Measurements from ENCODE around the gene CSRP3. TPM values are rescaled to one million over a fixed set of nuclear protein-coding genes. Genes with fewer than 3 reads are reported as not detected.

Gene CSRP3
- under 1 TPM in 1 of 3 donors, not detected in 2; 0.31 TPM for polyA plus RNA-seq (ENCODE audit: insufficient read length in 3 of 3)
- long read RNA-seq, donor 1: 0 reads
- long read RNA-seq, donor 2, partial matches to known transcripts: 0 of 2 reads
- long read RNA-seq, donor 2, other reads (novel, unspliced or antisense): 0 of 2 reads
- long read RNA-seq, donor 3: 0 reads
- long read RNA-seq, donor 4: 0 reads
- long read RNA-seq, donor 5: 0 reads
- long read RNA-seq, donor 6: 0 reads
- long read RNA-seq, donor 7: 0 reads
- long read RNA-seq, donor 8: 0 reads
- long read RNA-seq, donor 9: 0 reads
- long read RNA-seq, donor 10: 0 reads
- long read RNA-seq, donor 11: 0 reads
- long read RNA-seq, donor 12: 0 reads
- long read RNA-seq, donor 13: 0 reads
- long read RNA-seq, donor 14: 0 reads
- long read RNA-seq, donor 15: 0 reads
- long read RNA-seq, donor 16, partial matches to known transcripts: 0 of 2 reads
- long read RNA-seq, donor 16, other reads (novel, unspliced or antisense): 0 of 2 reads

DNA sequence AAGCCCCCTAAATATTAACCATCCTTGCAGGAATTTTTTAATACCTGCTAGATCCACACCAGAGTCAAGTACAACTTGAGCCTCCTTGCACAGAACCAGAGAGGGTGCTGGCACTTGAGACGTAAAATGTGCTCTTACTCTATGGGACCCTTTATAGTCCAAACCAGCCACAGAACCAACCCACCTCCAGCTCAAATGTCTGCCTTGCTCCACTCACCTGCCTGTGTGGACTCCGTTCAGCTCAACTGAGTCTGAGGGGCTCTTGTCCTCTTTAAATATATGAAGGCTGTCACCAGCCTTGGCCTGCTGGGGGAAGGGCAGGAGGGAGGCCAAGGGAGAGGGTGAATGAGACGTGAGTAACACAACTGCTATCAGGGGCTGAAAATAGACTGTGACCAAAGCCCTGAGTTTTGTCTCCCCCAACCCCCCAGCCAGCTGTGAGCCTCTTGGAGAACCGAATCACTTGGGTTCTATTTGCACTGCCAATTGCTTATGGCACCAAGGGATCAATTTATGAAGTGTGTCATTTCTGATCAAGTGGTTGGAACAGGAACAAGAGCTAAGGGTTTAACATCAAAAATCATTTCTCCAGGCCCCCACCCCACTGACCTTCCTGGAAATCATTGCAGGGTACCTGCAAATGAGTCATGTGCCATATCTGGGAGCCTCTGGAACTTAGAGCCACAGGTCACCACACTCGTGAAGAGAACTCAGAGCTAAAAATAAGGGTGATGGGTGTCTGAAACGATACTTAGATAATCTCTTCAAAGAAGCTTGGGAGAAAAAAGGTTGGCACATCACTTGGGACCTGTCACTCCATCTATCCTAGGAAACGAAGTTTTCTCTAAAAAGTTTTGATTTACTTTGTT is at the start of gene CSRP3:
TSS of gene CSRP3 (minus strand) at position 247 of the 869 bp plus-strand sequence. CDS start 9,535 bp downstream, outside the sequence.
- no peak for DNase-seq

DNA sequence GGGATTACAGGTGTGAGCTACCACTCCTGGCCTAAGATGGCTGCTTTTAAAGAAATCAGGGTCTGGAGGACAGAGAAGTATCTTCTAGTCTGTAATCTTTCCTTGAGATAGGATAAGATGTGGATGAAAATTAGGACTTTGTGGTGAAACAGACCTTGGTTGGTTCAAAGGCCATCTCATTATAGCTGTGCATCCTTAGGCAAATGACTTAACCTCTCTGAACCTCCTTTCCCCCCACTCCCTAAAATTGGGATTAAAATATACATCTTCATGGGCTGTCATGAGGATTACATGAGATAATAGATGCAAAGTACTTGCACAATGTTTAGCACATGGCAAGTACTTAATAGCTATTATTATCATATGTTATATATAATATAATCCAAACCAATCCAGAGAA is 49.8 kb upstream of the CSRP3 start:
- no peak for DNase-seq

DNA sequence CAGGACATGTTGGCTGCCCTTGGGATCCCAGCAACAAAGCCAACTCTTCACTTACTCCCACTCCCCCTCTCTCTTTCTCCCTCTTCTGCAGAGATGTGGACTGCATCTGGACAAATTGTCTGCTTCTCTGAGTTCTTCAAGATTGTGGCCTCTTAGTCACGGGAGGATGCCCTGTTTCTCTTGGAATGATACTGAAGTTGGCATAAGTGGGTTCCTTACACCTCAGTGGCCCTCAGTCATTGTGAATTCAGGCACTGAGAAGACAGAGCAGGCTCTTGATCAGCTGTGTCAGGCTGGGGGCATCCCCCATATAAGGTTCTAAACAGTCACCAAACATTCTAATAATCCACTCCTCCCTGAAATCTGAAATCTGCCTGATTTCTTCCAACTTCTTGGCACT is 45.0 kb upstream of the CSRP3 start:
- DNase-seq: no peak

DNA sequence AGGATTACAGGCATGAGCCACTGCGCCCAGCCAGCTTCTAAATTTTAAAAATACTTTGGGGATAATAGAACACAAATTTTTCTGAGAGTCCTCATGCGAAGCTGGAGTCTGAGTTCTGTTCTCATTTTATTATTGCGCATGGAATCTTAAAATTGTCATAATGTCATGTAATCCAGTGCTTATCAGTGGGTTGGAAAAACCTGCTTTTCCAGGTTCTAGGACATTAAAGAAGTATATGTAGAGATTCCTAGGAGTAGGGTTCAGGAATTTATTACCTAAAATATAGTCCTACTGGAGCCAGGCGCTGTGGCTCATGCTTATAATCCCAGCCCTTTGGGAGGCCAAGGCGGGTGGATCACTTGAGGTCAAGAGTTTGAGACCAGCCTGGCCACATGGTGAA is 43.6 kb upstream of the CSRP3 start:
- no peak for DNase-seq

DNA sequence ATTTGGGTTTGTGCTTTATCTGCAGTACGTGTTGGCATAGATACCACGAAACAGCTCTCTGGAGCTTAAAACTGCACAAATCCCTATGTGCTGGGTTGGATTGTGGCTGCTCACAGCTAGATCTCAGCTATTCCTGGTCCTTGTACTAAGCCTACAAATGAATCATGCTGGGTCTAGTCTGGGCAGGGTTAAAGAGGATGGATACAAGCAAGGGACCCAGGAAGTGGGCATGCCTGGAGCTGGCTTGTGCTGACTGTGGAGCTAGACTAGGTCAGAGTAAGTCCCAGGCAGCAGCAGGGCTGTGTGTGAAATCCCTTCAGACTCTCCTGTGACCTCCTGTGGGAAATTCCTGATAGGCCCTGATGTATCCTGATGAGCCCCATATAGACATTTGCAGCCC is 42.8 kb upstream of the CSRP3 start:
- no peak for DNase-seq

DNA sequence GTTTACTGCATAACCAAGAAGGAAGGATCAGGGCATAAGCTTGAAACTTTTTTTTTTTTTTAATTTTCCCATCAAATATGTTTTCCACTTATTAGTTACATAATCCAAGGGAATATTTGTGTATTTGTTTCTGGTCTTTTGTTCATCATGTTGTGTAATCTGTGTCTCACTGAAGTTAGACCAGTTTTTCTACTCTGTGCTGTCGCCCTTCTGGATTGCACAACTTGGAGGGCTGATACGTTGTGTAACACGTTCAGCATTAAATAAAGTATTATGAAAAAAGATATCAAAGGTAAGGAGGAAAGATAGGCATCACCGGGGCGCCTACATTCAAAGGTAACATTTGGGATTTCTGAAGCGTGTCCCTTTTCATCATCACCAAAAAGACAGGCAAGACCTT is 42.3 kb upstream of the CSRP3 start:
- no peak for DNase-seq

DNA sequence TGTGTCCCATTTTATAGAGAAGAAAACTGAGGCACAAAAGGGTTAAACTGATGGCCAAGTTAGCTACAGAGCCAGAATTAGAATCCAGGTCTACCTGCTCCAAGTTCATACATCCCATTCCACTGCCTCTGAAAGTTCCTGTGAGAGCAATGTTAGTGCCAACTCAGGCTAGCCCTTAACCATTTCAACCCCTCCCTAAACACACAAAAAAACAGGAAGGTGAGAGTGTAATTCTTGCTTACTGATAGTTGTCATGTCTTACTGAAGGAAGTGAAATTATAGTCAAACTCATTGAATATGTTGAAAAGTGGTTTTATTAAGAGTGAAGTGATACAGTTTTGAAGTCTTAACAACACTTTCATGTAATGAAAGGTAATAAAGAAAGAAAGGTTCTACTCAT is 41.8 kb upstream of the CSRP3 start:
- no peak for DNase-seq

DNA sequence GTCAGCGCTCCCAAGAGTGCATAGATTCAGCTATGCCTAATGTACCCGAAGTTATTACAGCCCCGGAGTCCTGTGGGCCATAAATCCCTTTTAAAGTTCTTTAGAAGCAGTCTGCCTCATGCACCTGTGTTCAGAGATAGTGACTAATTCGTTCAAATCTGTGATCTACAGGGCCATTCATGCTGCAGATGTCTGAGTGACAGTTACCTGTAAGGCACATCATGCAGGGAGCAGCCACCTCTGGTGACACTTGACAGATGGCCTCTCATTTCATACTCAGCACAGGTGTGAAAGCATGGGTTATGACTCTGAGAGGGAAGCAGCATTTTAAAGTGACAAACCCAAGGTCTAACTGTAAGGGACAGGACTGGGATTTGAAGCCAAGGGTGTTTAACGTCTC is 41.4 kb upstream of the CSRP3 start:
- DNase-seq: no peak

DNA sequence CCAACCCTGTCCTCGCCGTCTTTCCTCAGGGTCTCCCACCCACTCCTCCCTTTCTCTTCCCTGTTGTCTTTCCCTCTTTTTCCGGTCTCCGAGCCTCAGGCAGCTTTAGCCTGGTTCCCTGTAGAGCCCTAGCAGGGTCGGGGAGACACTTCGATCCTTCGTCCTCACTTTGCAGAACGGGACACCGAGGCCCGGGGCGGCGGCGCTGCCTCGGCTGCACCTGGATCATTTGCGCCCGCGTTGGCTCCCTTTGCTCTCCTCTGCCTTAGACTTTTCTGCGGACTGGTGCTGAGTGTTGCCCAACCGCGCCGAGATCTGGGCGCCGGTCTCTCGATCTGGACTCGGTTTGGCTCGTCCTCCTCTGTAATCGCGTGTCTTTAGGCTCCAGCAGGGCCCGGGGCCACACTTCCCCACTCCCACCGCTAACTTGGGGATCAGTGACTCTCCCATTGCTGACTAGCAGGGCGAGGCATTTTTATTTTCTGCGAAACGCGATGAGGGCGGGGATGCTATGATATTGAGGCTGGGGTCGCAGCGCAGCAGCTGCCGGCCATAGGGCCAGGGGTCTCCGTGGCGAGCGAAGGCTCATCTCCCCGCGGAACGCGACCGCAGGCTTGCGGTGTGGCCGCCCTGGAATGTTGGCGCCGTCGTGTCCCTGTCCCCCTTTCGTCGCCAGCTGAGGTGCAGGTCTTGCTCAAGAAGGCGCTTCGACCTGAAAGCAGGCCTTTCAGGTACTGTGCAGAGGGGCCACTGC is 40.6 kb upstream of the CSRP3 start:
- no peak for DNase-seq

DNA sequence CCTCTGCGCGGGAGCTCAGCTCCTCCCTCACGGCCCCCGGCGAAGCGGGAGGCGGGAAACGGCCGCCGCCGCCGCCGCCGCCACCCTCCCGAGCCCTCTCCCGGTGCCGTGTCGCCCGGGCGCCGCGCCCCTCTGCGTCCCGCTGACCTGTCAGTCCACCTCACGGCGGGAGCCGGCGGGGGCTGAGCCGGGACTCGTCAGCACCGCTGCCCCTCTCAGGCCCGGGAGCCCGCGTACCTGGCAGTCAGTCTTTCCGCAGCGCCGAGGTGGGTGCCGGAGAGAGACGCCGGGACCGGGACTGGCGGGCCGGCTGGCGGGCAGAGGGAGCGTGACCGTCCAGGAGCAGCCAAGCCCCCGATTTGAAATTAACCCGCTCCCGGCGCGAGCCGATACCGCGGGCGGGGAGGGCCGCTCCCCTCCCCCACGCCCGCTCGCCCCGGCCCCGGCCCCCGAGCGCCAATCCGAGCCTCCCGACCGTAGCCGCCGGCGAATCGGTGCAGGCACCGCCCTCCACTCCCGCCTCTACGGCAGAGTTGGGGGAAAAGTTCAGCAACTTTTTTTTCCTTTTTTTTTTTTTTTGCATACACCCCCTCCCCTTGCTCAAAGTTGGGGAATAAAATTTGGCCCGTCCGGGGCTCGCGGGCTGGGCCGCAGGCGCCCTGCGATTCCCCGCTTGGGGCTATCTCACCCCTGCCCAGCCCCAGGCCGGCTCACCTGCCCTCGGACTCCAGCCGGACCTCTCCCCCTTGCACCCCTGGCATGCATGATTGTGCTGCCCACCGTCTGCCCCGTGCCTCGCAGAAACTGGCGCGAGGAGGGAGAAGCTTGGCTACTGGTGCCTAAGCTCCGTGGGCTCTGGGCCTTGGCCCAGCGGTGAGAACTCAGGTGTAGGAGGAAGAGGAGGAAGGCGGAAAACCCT is 39.7 kb upstream of the CSRP3 start:
- no peak for DNase-seq

DNA sequence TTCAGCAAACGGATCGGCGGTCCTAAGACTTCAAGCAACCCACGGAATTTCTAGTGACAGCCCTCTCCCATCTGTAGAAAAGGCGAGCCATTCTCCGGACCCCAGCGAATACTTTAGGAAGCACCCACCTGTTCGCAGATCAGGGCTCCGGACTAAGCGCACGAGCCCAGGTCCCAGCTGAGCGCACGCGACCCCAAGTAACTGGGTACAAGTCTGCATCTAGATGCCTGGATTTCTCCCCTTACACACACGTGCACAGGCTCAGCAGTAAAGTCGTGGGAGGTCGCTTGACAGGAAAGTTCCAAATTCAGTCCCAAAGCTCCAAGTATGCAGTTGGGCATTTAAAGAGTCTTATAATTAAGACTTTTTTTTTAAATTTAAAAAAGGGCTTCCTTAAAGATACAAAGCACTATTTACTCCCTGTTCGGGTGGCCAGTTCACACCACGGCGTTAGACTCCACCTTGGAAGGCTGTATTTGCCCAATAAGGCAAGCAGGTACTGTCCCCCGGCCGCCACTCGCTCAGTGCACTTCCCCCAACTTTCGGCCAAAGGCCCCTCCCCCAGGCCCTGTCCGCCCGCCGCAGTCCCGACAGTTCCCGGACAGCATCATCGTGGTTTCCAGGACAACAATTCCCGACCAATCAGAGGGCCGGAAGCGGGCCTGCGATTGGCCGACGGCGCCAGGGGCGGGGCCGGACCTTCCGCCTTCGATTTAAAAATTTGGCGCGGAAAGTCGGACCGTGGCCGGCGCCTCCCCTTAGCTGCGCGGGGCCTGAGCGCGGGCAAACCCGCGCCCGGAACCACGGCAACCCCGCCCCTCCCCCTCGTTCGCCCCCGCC is 38.9 kb upstream of the CSRP3 start, which contains the start of gene E2F8:
TSS of gene E2F8 (minus strand) at position 526 of the 840 bp plus-strand sequence. CDS start 824 bp downstream, outside the sequence.
- peak; percentile 95 for DNase-seq

DNA sequence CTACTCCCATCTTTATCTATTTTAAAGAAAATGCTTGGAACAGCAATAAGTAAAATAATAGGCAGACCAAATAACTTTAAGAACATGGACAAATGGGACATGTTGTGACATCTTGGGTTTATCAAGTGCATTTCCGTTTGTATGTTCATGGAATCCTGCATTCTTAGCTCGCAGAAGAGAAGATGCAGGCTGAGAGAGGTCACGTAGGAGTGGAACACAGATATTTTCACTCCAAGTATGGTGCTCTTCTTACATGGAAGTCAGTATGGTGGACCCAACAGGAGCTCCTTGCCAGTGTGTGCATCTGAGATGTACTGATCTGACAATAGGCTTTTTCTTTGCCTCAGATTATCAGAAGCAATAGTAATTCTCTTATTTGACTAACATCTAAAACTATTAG is 37.3 kb upstream of the CSRP3 start:
- no peak for DNase-seq

DNA sequence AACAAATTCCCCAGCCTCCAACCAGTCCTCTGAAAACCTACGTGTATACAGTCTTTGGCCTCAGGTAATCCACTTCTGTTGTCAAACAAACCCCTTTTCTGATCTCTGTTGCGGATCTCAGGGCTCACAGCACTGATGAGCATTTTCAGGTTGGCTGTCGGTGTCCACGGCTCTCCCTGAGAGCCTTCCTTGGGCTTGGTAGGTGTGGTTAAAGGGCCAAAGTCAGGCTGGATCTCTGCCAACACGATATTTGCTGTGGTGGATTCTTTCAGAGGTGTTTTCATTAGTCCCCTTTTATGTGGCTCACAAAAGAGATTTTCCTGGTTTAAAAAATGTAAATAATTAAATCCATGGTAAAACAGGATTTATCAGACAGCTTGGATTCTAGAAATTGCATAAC is 36.0 kb upstream of the CSRP3 start:
- DNase-seq: no peak

DNA sequence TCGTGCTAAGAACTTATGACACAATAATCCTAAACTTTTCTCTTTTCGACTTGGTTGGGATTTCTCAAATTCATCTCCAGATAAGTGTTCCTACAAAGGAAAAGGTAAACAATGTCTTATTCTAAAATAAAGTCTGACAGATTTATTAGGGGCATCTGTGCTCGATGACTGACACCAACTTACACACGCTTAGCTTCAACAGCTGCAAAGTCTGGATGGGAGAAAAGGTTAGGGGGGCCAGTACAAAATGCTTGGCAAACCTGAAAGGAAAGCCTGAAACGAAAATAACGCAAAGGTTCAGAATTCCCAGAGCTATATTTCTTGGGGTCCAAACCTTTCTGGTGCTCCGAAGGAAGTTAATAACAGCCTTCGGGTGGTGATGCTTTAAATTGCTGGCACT is 35.6 kb upstream of the CSRP3 start:
- DNase-seq: no peak

DNA sequence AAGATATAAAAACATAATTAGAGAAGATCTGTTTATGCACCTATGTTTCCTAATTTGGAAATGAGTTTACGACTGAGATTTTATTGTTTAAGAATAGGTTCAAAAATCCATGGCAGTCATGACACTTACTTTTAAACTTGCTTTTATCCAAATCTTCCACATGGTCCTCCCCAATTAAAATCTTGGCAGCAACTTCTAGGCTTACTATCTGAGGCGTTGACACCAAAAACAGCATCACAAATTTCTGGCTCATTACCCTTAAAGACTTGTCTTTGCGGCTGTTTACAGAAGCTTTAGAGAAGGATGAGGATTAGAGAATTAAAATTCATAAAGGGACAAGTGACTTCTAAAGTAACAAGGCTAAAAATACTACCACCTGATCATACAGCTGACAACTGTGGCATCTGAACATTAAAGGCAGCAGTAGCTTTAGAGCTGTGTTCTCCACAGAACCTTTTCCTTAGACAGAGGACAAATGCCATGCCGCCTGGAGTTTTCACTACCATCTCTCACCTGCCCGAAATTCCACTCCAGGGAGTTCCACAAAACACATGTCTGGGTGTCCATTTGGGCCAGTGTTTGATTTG is 32.5 kb upstream of the CSRP3 start:
- no peak for DNase-seq

DNA sequence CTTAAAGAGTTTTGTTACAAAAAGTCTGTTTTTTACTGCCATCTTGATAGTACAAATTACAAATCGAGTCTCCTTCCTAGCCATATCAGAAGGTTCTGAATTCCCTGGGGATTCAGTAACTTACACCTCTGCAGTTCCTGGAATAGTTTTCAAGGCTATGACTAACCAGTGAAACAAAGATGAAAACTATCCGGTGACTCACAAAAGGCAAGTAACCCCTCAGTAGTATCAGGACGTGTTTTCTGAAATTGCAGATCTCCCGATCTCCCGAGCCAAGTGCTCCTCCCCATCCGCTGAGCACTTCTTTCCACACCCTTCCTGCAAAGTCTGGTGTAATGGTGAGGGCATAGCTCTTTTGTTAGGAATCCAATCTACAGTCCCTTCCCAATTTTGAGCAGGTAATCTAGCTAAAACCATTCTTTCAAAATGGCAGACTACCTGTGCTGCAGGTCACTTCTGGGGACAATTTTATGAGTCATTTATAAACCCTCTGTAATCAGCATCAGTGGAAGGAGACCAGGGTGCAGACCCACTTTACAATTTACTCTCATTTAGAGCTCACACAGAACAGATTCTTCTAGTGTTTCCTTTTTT is 31.2 kb upstream of the CSRP3 start:
- no peak for DNase-seq

DNA sequence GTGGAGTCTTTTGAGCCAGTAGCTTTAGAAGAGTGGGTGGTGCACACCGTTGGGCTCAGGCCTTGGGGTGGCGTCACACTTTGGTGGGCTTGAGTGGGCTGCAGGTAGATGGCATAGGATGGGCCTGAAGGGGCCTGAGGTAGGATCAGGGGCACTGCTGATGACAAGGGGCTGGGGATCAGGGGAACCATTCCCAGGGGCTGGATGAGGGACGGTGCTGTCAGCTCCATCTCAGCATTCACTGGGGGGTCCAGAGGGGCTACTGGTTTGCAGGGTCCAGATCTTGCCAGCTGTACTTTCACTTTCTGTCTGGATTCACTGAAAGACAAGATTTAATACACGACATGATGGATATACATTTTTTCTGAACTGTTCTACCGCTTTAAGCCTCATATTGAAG is 27.9 kb upstream of the CSRP3 start:
- DNase-seq: no peak

DNA sequence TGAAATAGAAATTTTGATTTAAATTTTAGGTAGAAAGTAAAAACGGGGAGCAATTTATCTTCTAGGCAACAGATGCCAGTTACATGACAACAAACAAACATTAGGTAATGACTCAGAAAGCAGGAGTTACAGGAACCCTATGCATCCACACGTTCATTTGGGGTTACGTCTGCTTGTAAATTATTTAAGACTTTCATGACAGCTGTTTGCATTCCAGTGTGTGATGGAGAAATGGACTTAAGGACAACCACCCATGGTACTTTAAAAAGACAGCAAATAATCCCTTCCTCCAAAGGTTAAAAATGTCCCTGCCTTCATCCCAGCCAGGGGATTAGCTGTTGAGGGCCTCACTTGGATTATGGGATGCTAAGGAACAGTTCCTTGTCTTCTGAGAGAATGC is 27.2 kb upstream of the CSRP3 start:
- DNase-seq: no peak
